GM18505 (cell line): ENCODE results near the gene USP10.
"Not testable (repeated sequence)": the region's sequence is repeated elsewhere in the genome, so short reads cannot be mapped to it uniquely, and the experiment has no call there.

Experiments
- ATAC-seq: cut with Tn5 transposase; IDR thresholded peaks from one replicate; pipeline ENCODE4 v1.9.1; 2021; ENCODE audit not compliant: unreplicated experiment
- POLR2A ChIP-seq: IDR thresholded peaks from 4 replicates; pipeline ENCODE4 v1.6.1; 2011; ENCODE audit warnings: borderline replicate concordance; ENCODE audit not compliant: insufficient read depth, insufficient read length; ENCODE audit errors: extremely low read depth

The USP10 gene

DNA sequence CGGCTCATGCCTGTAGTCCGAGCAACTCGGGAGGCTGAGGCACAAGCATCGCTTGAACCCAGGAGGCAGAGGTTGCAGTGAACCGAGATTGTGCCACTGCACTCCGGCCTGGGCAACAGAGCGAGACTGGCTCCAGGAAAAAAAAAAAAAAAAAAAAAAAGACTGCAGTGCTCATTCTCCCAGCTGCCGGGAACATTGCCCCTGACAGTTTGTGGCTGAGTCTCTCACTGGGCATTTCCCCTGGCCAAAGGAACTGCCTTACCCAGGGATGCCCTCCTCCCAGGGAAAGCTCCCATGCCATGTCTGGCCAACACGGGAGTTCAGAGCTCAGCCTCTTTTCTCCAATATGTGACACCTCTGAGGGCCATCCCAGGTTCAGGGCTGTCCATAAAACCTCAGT lies 21.3 kb upstream of the USP10 start:
- no peak for TF ChIP-seq POLR2A
- ATAC-seq: no peak

GRCh38 chr16:84680165-84680842 lies 19.5 kb upstream of the USP10 start:
- no peak for ATAC-seq
- no peak for TF ChIP-seq POLR2A

DNA sequence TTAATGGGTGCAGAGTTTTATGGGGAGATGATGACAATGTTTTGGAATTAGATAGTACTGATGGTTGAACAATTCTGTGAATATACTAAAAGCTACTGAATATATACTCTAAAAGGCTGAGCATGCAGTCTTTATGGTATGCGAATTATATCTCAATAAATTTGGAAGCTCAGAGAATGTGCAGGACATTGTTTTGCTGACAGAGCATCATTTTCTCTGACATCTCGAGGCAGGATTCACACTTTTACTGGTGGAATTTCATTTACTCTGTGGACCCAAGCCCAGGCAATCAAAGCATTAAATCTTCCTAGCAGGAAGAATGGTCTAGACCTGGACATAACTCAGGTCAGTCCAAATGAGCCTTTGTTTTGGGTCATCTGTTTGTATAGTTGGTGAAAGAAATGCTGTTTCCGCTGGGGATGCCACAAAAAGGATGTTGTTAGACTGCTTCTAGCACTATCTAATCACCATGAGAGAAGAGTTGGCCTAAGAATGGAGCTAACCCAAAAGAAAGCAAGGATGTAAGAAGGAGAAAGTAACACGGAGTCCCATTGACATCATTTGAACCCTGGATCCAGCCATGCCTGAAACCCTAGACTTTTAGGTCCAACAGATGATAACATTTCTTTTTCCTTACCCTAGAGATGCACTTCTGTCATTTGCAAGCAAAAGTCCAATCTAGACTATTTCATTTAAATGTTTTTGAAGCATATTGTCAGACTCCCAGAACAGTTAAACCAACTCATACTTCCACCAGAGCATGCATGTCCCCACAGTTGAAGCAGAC lies 18.8 kb upstream of the USP10 start:
- no peak for TF ChIP-seq POLR2A
- ATAC-seq: no peak

DNA sequence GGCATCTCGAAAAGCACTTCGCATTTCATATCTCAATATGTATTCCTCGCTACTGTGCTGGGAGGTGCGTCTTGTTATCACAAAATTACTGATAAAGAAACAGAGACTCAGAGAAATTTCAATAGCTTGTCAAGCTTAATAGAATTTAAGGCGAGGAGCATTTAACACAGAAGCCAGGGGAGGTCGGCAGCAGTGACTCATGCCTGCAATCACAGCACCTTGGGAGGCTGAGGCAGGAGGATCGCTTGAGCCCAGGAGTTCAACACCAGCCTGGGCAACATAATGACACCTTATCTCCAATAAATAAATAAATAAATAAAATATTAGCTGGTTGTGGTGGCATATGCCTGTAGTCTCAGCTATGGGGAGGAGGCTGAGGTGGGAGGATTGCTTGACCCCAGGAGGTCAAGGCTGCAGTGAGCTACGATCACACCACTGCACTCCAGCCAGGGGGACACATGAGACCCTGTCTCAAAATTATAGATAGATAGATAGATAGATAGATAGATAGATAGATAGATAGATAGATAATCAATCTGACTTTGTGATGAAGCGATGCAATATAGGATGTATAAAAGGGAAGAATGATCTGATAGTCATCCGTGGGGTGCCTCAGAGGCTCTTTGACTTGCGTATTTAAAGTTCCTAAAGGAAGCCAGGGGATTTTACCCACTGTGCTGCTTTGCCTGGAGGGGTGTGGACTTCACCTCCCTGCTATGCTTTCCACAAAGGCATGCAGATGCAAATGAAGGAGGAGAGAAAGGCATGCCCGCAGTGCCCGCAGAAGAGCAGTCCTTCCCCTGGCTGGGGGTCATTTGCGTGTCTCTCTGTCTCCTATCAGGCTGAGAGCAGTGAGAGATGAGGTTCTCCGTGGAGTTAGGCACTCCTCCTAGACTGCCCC lies 15.9 kb upstream of the USP10 start:
- ATAC-seq: no peak
- TF ChIP-seq POLR2A: no peak

- TF ChIP-seq POLR2A: no peak
- no peak for ATAC-seq
These were observed 15.2 kb upstream of the USP10 start for GRCh38 chr16:84684592-84684965.

DNA sequence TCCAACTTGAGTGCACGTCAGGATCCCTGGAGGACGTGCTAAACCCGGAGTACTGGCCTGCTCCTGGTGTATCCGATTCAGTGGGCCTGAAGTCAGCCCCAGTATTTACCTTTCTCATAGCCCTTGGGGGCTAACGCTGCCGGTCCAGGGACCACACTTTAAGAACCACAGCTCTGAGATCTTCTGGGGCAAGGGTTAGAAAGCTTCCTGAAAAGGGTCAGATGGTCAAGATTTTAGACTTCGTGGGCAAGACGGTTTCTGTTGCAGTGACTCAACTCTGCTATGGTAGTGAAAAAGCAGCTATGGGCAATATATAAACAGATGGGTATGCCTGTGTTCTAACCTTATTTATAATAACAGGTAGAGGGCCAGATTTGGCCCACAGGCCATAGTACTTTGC lies 14.6 kb upstream of the USP10 start:
- ATAC-seq: no peak
- TF ChIP-seq POLR2A: no peak

- no peak for ATAC-seq
These were observed 13.0 kb upstream of the USP10 start for GRCh38 chr16:84686707-84687298.

DNA sequence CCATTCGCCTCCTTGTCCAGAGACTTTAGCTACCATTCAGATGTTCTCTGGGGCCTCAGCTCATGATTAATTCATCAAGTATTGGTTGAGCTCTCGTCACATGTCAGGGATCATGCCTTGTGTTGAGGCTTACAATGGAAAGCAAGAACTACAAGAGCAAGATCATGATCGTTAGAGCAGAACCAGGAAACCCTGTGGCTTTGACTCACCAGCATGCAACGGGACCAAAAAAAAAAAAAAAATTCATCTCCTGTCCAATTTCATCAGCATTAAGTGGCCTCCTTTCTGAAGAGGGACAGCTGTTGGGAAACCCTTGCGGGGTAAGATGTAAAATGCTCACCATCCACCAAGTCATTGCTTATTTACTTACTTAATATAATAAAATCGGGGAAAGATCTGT lies 12.1 kb upstream of the USP10 start:
- TF ChIP-seq POLR2A: no peak
- peak; percentile 85 for ATAC-seq

More at GRCh38 chr16:84686707-84687298, 13.0 kb upstream of the USP10 start:
- TF ChIP-seq POLR2A: no peak

GRCh38 chr16:84688163-84688562 lies 11.6 kb upstream of the USP10 start:
- ATAC-seq: peak; percentile 17

GRCh38 chr16:84689111-84689510 lies 10.7 kb upstream of the USP10 start:
- ATAC-seq: no peak
- TF ChIP-seq POLR2A: no peak

- no peak for TF ChIP-seq POLR2A
- ATAC-seq: no peak
These were observed 9.5 kb upstream of the USP10 start for GRCh38 chr16:84690088-84690819.

DNA sequence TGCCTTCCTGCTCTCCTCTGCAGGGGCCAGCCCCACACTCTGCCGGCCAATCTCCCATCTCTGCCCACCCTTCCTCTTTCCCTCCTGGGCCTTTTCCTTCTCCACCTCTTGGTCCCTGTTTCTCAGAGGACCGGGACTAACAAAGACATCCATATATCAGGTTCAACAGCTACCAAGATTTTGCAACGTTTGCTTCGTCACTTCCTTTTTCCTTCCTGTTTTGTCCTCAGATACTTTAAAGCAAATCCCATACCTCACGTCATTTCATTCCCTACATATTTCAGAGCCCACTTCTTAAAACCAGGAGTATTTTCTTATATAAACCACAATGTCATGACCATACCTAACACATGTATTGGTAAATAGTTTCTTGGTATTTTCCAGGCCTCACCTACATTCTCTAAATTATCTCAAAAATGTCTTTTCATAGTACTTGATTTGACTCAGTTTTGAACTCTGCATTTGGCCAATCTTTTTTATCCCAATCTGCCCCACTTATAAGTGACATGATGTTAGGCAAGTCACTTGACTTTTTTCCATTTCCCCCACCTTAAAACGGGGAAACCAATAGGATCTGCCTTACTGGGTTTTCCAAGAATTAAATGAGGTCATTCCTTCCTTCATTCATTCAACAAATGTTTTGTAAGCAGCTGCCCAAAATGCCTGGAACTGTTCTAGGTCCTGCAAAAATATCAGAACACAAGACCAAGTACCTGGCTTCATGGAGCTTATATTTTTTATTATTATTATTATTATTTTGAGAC lies 7.2 kb upstream of the USP10 start:
- no peak for TF ChIP-seq POLR2A
- no peak for ATAC-seq

- not testable (repeated sequence) for ATAC-seq
These were observed 5.9 kb upstream of the USP10 start for GRCh38 chr16:84693869-84694268.

DNA sequence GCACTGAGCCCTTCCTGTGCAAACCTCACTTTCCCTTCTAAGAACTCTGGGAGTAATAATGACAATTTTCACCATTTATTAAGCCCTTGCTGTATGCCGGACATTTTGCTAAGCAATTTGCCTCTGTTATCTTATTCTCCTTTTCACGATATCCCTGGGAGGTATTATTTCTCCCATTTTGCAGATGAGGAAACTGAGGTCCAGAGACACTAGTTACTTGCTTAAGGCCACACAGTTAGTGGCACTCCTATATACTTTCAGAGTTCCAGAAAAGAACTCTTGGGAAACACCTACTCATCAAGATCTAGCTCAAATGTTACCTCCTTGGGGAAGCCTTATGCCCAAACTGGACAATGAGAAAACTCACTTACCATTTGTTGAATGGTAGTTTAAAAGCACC lies 4.8 kb upstream of the USP10 start:
- no peak for TF ChIP-seq POLR2A
- ATAC-seq: no peak
